Liver (tissue), 9 donors: Measurements from ENCODE around the gene TEC. TPM values are rescaled to one million over a fixed set of nuclear protein-coding genes. Genes with fewer than 3 reads are reported as not detected.

Experiments
- DNase-seq: peaks from one replicate; pipeline ENCODE4 v3.0.0-alpha.2; 2017; ENCODE audit warnings: low spot score
- H3K27ac ChIP-seq, 2 donors: one replicate each; pipeline ENCODE4 v1.7.0; 2013; ENCODE audit warnings: inconsistent platforms in 2 of 2, low read length in 2 of 2, control low read depth in 1 of 2, low read depth in 1 of 2, mild to moderate bottlenecking in 1 of 2
- H3K27me3 ChIP-seq, 4 donors: one replicate each; pipeline versions ENCODE4 v1.6.1 to v1.7.0; 2013; ENCODE audit warnings: low read length in 3 of 4, inconsistent platforms in 1 of 4, mild to moderate bottlenecking in 1 of 4, moderate library complexity in 1 of 4; ENCODE audit not compliant: control insufficient read depth in 4 of 4, insufficient read depth in 4 of 4
- H3K36me3 ChIP-seq, 4 donors: one replicate each; pipeline versions ENCODE4 v1.6.1 to v1.7.0; 2013; ENCODE audit warnings: low read length in 3 of 4, mild to moderate bottlenecking in 3 of 4, low read depth in 1 of 4, moderate library complexity in 1 of 4; ENCODE audit not compliant: control insufficient read depth in 4 of 4, insufficient read depth in 3 of 4
- H3K4me1 ChIP-seq, 4 donors: one replicate each; pipeline versions ENCODE4 v1.6.1 to v1.7.0; 2013; ENCODE audit warnings: low read length in 3 of 4, mild to moderate bottlenecking in 3 of 4, moderate library complexity in 1 of 4; ENCODE audit not compliant: control insufficient read depth in 4 of 4, insufficient read depth in 4 of 4
- H3K4me3 ChIP-seq, 3 donors: one replicate each; pipeline versions ENCODE4 v1.6.1 to v1.7.0; 2013; ENCODE audit warnings: low read length in 3 of 3, control low read depth in 1 of 3, low read depth in 1 of 3, mild to moderate bottlenecking in 1 of 3
- H3K9ac ChIP-seq, 2 donors: one replicate each; pipeline ENCODE4 v1.7.0; 2013; ENCODE audit warnings: low read length in 2 of 2, mild to moderate bottlenecking in 2 of 2, moderate library complexity in 2 of 2, control low read depth in 1 of 2, low read depth in 1 of 2
- H3K9me3 ChIP-seq, 4 donors: one replicate each; pipeline versions ENCODE4 v1.6.1 to v1.7.0; 2013; ENCODE audit warnings: low read length in 3 of 4; ENCODE audit not compliant: control insufficient read depth in 4 of 4
- EGR1 ChIP-seq, 2 donors: IDR thresholded peaks; 2 replicates each; pipeline ENCODE4 v1.6.1; 2016 to 2018; ENCODE audit warnings: antibody characterized with exemption in 2 of 2, low read depth in 2 of 2
- FOXA1 ChIP-seq: IDR thresholded peaks from 2 replicates; pipeline ENCODE4 v1.6.1; 2016; ENCODE audit warnings: antibody characterized with exemption
- FOXA2 ChIP-seq: IDR thresholded peaks from 2 replicates; pipeline ENCODE4 v1.6.1; 2016; ENCODE audit warnings: antibody characterized with exemption
- GABPA ChIP-seq, 2 donors: IDR thresholded peaks in 1 of 2; conservative IDR thresholded peaks in 1 of 2; 2 replicates each; pipeline ENCODE4 v1.6.1; 2016; ENCODE audit warnings: antibody characterized with exemption in 2 of 2, mild to moderate bottlenecking in 1 of 2, moderate library complexity in 1 of 2
- HNF4A ChIP-seq, 2 donors: conservative IDR thresholded peaks; 2 replicates each; pipeline ENCODE4 v1.6.1; 2016; ENCODE audit warnings: antibody characterized with exemption in 2 of 2, mild to moderate bottlenecking in 2 of 2
- HNF4G ChIP-seq: IDR thresholded peaks from 2 replicates; pipeline ENCODE4 v1.6.1; 2016; ENCODE audit warnings: antibody characterized with exemption
- JUND ChIP-seq, 2 donors: IDR thresholded peaks; 2 replicates each; pipeline ENCODE4 v1.6.1; 2016; ENCODE audit warnings: antibody characterized with exemption in 2 of 2
- NR2F2 ChIP-seq: IDR thresholded peaks from 2 replicates; pipeline ENCODE4 v1.6.1; 2016; ENCODE audit warnings: antibody characterized with exemption
- RAD21 ChIP-seq, 2 donors: IDR thresholded peaks; 2 replicates each; pipeline ENCODE4 v1.6.1; 2016; ENCODE audit warnings: antibody characterized with exemption in 2 of 2, mild to moderate bottlenecking in 2 of 2
- RXRA ChIP-seq, 2 donors: IDR thresholded peaks; 2 replicates each; pipeline ENCODE4 v1.6.1; 2017 to 2018; ENCODE audit warnings: antibody characterized with exemption in 2 of 2, mild to moderate bottlenecking in 1 of 2
- SP1 ChIP-seq: IDR thresholded peaks from 2 replicates; pipeline ENCODE4 v1.6.1; 2018; ENCODE audit warnings: antibody characterized with exemption, mild to moderate bottlenecking
- TAF1 ChIP-seq: conservative IDR thresholded peaks from 2 replicates; pipeline ENCODE4 v1.6.1; 2016; ENCODE audit warnings: antibody characterized with exemption, mild to moderate bottlenecking
- YY1 ChIP-seq: IDR thresholded peaks from 2 replicates; pipeline ENCODE4 v1.6.1; 2016; ENCODE audit warnings: antibody characterized with exemption, mild to moderate bottlenecking
- WGBS: extraction: QIAGEN DNeasy Blood & Tissue Kit; methylation state at CpG from one replicate; pipeline ENCODE4 v1.1.7; 2013; 5-methylcytosine and 5-hydroxymethylcytosine counted together
- polyA plus RNA-seq, 2 donors: library from polyadenylated mRNA; stranded (reverse) in 1 of 2; unstranded in 1 of 2; fragments of 200-250 nt in 1 of 2; fragments of >200 nt in 1 of 2; fragmentation: Nextera tagmentation in 1 of 2; extraction: Ambion mirVana in 1 of 2; gene quantifications; one replicate each; pipeline versions ENCODE4 v1.2.1 to v1.2.3, GENCODE V29; 2013 to 2015
- total RNA-seq, 2 donors: library from RNA; depleted of rRNA; stranded (reverse); fragments of >200 nt; gene quantifications; one replicate each; pipeline ENCODE4 v1.2.3, GENCODE V29; 2014
- TF ChIP-seq, protein P1 (sequence below): IDR thresholded peaks from 2 replicates; pipeline ENCODE4 v1.6.1; 2016; ENCODE audit warnings: antibody characterized with exemption
- TF ChIP-seq, protein P2 (sequence below): IDR thresholded peaks from 2 replicates; pipeline ENCODE4 v1.6.1; 2016; ENCODE audit warnings: antibody characterized with exemption
- TF ChIP-seq, protein P3 (sequence below): IDR thresholded peaks from 2 replicates; pipeline ENCODE4 v1.6.1; 2016; ENCODE audit warnings: antibody characterized with exemption, mild to moderate bottlenecking
- TF ChIP-seq, protein P4 (sequence below): fragments of 150-350 bp; IDR thresholded peaks from 2 replicates; pipeline ENCODE4 v1.5.1; 2017; ENCODE audit warnings: improper control_type of control experiment, low read depth, low read length; ENCODE audit not compliant: missing input control
- TF ChIP-seq, protein P5 (sequence below): IDR thresholded peaks from 2 replicates; pipeline ENCODE4 v1.6.1; 2016; ENCODE audit warnings: antibody characterized with exemption
- donor health status: healthy.
- donor health status: healthy.
- donor health status: healthy.
- donor health status: healthy.
- donor health status: healthy.

TEC gene
- total and polyA plus RNA-seq, 4 donors, result 1.1 to 4.7 (median 2.0) TPM

DNA sequence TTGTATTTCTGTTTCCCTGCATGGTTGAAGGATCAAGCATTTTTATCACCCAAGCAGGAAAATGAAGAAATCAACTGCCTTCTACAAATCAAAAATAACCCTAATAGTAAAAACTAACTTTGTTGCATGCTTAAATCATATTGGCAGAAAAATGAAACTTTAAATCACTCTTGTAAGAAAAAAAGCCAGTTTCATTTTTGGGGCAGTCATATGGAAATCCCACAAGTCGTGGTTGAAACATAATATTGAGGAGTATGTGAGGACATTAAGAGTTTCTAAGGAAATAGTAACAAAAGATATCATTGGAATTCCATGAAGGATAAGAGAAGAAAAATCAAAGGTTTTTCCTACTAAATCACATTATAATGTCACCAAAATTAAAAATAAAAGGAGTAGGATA lies 8.4 kb downstream of the TEC start:
- H3K9ac ChIP-seq, result no peak overlapping the region
- no peaks in the 10 kb centered on the region for H3K9me3 ChIP-seq
- 49% methylated on average over 1 of the region's 1 CpG for WGBS
- no peak overlapping the region for H3K27ac ChIP-seq
- no peak overlapping the region for H3K4me3 ChIP-seq
- TF ChIP-seq FOXA2 (no peak), FOXA1 (no peak), TAF1 (no peak), RXRA (IDR thresholded peaks at IDR 0.05) (no peak), YY1 (no peak), JUND (IDR thresholded peaks at IDR 0.05) (no peak), NR2F2 (no peak), HNF4A (conservative IDR thresholded peaks at IDR 0.05) (no peak), RAD21 (IDR thresholded peaks at IDR 0.05) (no peak), SP1 (no peak), GABPA (IDR thresholded peaks at IDR 0.05 in 1 of 2, conservative IDR thresholded peaks at IDR 0.05 in 1 of 2) (no peak), HNF4G (no peak), EGR1 (IDR thresholded peaks at IDR 0.05; ENCODE audit: low read depth in 2 of 2) (no peak)
- TF ChIP-seq, protein P1, sequence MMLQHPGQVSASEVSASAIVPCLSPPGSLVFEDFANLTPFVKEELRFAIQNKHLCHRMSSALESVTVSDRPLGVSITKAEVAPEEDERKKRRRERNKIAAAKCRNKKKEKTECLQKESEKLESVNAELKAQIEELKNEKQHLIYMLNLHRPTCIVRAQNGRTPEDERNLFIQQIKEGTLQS, result no peak
- TF ChIP-seq, protein P2, sequence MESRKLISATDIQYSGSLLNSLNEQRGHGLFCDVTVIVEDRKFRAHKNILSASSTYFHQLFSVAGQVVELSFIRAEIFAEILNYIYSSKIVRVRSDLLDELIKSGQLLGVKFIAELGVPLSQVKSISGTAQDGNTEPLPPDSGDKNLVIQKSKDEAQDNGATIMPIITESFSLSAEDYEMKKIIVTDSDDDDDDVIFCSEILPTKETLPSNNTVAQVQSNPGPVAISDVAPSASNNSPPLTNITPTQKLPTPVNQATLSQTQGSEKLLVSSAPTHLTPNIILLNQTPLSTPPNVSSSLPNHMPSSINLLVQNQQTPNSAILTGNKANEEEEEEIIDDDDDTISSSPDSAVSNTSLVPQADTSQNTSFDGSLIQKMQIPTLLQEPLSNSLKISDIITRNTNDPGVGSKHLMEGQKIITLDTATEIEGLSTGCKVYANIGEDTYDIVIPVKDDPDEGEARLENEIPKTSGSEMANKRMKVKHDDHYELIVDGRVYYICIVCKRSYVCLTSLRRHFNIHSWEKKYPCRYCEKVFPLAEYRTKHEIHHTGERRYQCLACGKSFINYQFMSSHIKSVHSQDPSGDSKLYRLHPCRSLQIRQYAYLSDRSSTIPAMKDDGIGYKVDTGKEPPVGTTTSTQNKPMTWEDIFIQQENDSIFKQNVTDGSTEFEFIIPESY, result no peak
- TF ChIP-seq, protein P3, sequence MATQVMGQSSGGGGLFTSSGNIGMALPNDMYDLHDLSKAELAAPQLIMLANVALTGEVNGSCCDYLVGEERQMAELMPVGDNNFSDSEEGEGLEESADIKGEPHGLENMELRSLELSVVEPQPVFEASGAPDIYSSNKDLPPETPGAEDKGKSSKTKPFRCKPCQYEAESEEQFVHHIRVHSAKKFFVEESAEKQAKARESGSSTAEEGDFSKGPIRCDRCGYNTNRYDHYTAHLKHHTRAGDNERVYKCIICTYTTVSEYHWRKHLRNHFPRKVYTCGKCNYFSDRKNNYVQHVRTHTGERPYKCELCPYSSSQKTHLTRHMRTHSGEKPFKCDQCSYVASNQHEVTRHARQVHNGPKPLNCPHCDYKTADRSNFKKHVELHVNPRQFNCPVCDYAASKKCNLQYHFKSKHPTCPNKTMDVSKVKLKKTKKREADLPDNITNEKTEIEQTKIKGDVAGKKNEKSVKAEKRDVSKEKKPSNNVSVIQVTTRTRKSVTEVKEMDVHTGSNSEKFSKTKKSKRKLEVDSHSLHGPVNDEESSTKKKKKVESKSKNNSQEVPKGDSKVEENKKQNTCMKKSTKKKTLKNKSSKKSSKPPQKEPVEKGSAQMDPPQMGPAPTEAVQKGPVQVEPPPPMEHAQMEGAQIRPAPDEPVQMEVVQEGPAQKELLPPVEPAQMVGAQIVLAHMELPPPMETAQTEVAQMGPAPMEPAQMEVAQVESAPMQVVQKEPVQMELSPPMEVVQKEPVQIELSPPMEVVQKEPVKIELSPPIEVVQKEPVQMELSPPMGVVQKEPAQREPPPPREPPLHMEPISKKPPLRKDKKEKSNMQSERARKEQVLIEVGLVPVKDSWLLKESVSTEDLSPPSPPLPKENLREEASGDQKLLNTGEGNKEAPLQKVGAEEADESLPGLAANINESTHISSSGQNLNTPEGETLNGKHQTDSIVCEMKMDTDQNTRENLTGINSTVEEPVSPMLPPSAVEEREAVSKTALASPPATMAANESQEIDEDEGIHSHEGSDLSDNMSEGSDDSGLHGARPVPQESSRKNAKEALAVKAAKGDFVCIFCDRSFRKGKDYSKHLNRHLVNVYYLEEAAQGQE, result no peak
- TF ChIP-seq, protein P4, sequence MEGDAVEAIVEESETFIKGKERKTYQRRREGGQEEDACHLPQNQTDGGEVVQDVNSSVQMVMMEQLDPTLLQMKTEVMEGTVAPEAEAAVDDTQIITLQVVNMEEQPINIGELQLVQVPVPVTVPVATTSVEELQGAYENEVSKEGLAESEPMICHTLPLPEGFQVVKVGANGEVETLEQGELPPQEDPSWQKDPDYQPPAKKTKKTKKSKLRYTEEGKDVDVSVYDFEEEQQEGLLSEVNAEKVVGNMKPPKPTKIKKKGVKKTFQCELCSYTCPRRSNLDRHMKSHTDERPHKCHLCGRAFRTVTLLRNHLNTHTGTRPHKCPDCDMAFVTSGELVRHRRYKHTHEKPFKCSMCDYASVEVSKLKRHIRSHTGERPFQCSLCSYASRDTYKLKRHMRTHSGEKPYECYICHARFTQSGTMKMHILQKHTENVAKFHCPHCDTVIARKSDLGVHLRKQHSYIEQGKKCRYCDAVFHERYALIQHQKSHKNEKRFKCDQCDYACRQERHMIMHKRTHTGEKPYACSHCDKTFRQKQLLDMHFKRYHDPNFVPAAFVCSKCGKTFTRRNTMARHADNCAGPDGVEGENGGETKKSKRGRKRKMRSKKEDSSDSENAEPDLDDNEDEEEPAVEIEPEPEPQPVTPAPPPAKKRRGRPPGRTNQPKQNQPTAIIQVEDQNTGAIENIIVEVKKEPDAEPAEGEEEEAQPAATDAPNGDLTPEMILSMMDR, result no peak
- TF ChIP-seq, protein P5, sequence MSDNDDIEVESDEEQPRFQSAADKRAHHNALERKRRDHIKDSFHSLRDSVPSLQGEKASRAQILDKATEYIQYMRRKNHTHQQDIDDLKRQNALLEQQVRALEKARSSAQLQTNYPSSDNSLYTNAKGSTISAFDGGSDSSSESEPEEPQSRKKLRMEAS, result no peak
- H3K27me3 ChIP-seq, result no peaks in the 10 kb centered on the region
- peaks cover 0 to 6% (median 0%) of the 10 kb centered on the region in 4 donors for H3K4me1 ChIP-seq
- H3K36me3 ChIP-seq, result no peaks in the 10 kb centered on the region
- DNase-seq, result no peak
